ENCODE measurements around the gene TIMM50.

TIMM50 gene

DNA sequence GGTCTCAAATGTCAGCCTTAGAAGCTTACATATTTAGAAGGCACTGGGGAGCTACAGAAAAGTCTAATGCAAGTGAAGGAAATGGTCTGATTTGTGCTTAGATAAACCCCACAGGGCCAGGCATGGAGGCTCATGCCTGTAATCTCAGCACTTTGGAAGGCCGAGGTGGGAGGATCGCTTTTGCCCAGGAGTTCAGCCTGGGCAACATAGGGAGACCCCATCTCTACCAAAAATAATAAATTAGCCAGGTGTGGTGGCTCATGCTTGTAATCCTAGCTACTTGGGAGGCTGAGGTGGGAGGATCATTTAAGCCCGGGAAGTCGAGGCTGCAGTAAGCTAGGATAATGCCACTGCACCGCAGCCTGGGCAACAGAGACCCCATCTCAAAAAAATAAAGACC lies 15.4 kb downstream of the TIMM50 start:
- no peak for DNase-seq
- intact Hi-C loops (cut with DNase I), result no loop called here

DNA sequence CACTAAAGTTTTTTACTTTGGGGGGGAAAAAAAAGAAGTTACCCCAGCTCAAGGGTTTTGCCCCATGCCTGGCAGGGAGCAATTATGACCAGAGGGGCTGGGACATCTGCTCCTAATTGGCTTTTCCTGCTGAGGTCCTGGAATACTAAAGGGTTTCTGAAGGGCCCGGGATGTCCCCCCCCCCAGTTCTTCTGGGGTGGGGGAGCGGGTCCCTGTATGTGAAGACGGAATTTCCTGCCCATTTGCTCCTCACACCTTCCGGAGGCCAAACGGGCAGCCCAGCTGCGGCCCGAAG lies 17.0 kb downstream of the TIMM50 start:
- no peak for DNase-seq
- intact Hi-C loops (cut with DNase I), result no loop called here

- peak in 37 of 42 donors; percentile 20 to 71 (median 42) for DNase-seq
- intact Hi-C loops (cut with DNase I), result no loop called here
Observed at GRCh38 chr19:39497996-39498797, 17.6 kb downstream of the TIMM50 start.

DNA sequence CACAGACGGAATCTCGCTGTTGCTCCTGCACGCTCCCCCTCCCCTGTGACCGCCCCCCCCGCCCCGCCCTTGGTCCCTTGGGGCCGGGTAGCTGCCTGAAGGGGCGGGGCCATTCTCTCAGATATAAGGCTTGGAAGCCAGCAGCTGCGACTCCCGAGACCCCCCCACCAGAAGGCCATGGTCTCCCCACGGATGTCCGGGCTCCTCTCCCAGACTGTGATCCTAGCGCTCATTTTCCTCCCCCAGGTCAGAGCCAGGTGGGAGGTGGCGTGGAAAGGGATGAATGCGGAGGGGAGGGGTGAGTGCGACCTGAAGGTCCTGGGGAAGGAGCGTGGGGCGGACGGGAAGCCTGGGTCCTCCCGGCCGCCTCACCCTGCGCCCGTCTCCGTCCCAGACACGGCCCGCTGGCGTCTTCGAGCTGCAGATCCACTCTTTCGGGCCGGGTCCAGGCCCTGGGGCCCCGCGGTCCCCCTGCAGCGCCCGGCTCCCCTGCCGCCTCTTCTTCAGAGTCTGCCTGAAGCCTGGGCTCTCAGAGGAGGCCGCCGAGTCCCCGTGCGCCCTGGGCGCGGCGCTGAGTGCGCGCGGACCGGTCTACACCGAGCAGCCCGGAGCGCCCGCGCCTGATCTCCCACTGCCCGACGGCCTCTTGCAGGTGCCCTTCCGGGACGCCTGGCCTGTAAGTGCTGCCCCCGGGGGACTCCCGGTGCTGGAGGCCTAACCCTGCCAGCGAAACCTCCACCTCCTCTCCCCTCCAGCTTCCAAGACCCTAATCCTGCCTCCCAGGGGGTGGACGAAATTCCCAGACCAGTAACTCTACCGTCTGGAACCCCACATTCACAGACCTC lies 18.4 kb downstream of the TIMM50 start, which contains the start of gene DLL3:
DLL3 (plus strand) TSS at position 150 of the 845 bp plus-strand sequence; CDS start at position 178, 28 bp downstream.
- peak in 1 of 42 donors; percentile 18 for DNase-seq
- intact Hi-C loops (cut with DNase I), result no loop called here

DNA sequence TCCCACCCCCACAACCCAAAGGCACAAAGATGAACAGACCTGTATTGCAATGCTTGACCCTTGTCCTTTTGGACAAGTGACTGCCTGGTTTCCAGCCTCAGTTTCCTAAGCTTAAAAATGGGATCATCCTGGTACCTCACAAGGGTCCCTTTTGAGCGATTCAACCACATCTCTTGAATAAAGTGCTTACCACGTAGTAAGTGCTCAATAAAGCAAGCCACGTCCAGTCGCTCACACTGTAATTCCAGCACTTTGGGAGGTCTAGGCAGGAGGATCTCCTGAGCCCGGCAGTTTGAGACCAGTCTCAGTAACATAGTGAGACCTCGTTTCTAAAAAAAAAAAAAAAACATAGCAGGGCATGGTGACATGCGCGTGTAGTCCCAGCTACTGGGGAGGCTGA lies 19.3 kb downstream of the TIMM50 start:
- DNase-seq, result no peak
- intact Hi-C loops (cut with DNase I), result no loop called here

- DNase-seq, result no peak
- intact Hi-C loops (cut with DNase I), result no loop called here
Observed at GRCh38 chr19:39500543-39500942, 19.9 kb downstream of the TIMM50 start.

DNA sequence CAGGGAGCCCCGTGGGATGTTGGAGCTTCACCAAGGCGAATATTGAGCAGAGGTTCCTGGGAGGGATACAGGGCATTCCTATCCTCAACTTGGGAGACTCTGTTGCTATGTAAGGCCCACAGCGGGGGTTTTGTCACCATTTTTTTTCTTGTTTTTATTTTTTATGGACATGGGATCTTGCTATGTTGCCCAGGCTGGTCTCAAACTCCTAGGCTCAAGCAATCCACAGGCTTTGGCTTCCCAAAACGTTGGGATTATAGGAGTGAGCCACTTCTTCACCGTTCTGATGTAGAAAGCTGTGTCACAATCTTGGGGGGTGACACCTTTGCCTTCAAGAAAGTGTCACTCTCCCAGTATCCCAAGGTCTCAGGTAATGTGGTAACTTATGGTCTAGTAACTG lies 20.7 kb downstream of the TIMM50 start:
- DNase-seq, result no peak
- intact Hi-C loops (cut with DNase I), result no loop called here

DNA sequence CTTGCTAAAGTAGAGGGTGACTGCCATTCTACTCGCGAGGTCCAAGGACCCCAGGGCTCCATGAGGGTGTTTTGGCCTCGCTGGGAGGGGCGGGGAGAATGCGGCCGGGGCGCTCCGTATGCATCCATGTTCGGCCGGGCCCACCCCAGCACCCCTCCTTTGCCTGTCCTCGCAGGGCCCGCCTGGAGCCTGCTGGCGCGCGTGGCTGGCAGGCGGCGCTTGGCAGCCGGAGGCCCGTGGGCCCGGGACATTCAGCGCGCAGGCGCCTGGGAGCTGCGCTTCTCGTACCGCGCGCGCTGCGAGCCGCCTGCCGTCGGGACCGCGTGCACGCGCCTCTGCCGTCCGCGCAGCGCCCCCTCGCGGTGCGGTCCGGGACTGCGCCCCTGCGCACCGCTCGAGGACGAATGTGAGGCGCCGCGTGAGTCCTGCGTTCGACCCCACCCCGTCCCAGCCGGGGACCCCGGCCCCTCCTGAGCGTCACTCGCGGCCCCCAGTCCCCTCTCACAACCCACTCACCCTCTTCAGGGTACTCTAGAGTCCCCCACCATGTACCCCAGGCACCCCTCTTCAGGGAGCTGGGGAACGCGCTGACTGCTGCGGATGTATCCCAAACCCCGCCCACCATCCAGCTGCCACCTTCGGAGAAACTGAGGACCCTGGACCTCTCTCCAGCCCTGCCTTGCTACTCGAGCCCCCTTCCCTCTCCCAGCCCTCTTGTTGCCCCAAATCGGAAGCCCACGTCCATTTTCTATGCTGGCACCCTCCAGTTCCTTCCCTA lies 22.2 kb downstream of the TIMM50 start:
- intact Hi-C loops (cut with DNase I), result no loop called here

DNA sequence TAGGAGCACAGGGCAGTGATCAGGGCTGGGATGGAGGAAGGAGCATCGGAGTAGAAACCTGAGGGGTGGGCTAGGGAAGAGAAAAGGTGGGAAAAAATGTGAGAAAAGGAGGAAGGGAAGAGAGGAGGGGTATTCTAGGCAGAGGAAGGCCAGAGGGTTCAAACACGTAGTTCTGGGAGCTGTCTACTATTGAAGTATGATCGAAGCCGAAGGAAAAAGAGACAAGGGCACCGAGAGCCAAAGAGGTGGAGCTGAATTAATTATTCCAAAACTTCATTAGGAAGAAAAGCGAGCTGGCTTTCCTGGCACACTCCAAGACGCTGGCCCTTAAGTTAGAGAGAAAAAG lies 25.9 kb downstream of the TIMM50 start:
- DNase-seq, result no peak
- intact Hi-C loops (cut with DNase I), result no loop called here

More for the DNA sequence above, 22.2 kb downstream of the TIMM50 start:
- DNase-seq, result peak in 12 of 42 donors; percentile 4 to 57 (median 30)

DNA sequence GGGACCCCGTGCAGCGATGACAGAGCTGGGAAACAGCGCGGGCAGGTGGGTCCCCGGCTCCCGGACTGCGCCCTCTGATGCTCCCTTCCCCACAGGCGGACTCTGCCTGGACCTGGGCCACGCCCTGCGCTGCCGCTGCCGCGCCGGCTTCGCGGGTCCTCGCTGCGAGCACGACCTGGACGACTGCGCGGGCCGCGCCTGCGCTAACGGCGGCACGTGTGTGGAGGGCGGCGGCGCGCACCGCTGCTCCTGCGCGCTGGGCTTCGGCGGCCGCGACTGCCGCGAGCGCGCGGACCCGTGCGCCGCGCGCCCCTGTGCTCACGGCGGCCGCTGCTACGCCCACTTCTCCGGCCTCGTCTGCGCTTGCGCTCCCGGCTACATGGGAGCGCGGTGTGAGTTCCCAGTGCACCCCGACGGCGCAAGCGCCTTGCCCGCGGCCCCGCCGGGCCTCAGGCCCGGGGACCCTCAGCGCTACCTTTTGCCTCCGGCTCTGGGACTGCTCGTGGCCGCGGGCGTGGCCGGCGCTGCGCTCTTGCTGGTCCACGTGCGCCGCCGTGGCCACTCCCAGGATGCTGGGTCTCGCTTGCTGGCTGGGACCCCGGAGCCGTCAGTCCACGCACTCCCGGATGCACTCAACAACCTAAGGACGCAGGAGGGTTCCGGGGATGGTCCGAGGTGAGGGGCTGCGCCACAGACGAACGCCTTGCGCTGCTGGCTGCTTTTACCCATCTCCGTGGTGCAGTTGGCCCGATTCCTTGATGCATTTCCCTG lies 26.5 kb downstream of the TIMM50 start:
- intact Hi-C loops (cut with DNase I), result no loop called here

GRCh38 chr19:39507715-39508364 lies 27.2 kb downstream of the TIMM50 start:
- no peak for DNase-seq
- intact Hi-C loops (cut with DNase I), result no loop called here

More for the DNA sequence above, 26.5 kb downstream of the TIMM50 start:
- DNase-seq, result peak in 35 of 42 donors; percentile 3 to 75 (median 47)

DNA sequence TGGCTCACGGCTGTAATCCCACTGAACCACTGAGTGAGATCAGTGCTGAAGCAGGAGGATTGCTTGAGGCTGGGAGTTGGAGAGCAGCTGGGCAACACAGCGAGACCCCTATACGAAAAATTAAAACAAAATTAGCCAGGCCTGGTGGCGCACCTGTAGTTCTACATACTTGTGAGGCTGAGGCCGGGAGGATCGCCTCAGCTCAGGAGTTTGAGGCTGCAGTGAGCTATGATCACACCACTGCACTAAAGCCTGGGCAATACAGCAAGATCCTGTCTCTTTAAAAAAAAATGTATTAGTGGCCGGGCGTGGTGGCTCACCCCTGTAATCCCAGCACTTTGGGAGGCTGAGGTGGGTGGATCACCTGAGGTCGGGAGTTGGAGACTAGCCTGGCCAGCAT lies 28.0 kb downstream of the TIMM50 start:
- intact Hi-C loops (cut with DNase I), result no loop called here

DNA sequence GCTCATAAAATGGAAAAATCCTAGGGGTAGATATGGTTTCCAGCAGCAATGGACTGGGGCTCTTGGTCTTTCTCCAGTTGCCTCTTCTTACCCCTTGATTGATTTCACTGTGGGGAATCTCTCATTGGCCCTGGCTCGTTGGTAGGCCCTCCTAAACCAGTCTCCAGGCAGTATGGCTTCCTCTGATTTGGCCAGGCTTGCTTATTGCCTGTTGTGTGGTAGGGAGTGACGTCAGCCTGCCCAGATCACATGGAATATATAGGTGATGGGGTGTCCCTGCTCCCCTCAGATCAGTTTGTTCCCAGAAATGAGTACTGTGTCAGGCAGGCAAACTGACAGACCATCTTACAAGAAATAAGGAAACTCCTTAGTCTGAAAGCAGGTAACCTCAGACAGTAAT lies 28.6 kb downstream of the TIMM50 start:
- intact Hi-C loops (cut with DNase I), result no loop called here
- DNase-seq, result no peak

More for the DNA sequence above, 28.0 kb downstream of the TIMM50 start:
- DNase-seq, result no peak

- no peak for DNase-seq
- intact Hi-C loops (cut with DNase I), result no loop called here
Observed at GRCh38 chr19:39512988-39513387, 32.4 kb downstream of the TIMM50 start.

- DNase-seq, result peak in 14 of 42 donors; percentile 10 to 48 (median 20)
- intact Hi-C loops (cut with DNase I), result no loop called here
Observed at GRCh38 chr19:39514840-39515550, 34.4 kb downstream of the TIMM50 start, which contains the start of gene SELENOV. SELENOV (plus strand) TSS chr19:39515139; CDS start chr19:39515213, 74 bp downstream.

- intact Hi-C loops (cut with DNase I), result no loop called here
- DNase-seq, result peak in 1 of 42 donors; percentile 31
Observed at GRCh38 chr19:39515551-39516191, 35.0 kb downstream of the TIMM50 start.

GRCh38 chr19:39516270-39516669 lies 35.6 kb downstream of the TIMM50 start:
- no peak for DNase-seq
- intact Hi-C loops (cut with DNase I), result no loop called here
